Stimulated activated CD8-positive, alpha-beta memory T cell treated with anti-CD3 and anti-CD28 coated beads, Interleukin-12 subunit alpha, Interleukin-12 subunit beta, amount 100 ng/mL, for 24 hours (primary cell): ENCODE results near the gene TMEM38A.
"Not testable (repeated sequence)": the region's sequence is repeated elsewhere in the genome, so short reads cannot be mapped to it uniquely, and the experiment has no call there.

Experiments
- DNase-seq: peaks from one replicate; pipeline ENCODE4 v3.0.0-alpha.2; 2020; ENCODE audit errors: extremely low read depth

The TMEM38A gene

GRCh38 chr19:16638666-16639065, 22.3 kb upstream of the TMEM38A start:
- DNase-seq = no peak

- no peak for DNase-seq
Measured at GRCh38 chr19:16640951-16641350, 20.0 kb upstream of the TMEM38A start.

DNA sequence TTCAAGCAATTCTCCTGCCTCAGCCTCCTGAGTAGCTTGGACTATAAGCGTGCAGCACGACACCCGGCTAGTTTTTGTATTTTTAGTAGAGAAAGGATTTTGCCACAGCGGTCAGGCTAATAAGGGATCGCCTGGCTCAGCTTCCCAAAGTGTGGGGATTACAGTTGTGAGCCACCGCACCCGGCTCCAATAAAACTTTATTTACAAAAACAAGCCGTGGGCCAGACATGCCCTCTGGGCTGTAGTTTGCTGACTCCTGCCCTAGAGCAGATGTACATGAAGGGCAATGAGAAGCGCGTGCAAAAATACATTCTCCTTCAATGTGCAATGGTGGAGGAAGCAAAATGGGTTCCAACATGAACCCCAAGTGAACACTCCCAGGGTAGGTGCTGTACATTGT, 19.2 kb upstream of the TMEM38A start:
- no peak for DNase-seq

- no peak for DNase-seq
Measured at GRCh38 chr19:16645140-16645539, 15.8 kb upstream of the TMEM38A start.

GRCh38 chr19:16649734-16650133, 11.2 kb upstream of the TMEM38A start:
- no peak for DNase-seq

DNA sequence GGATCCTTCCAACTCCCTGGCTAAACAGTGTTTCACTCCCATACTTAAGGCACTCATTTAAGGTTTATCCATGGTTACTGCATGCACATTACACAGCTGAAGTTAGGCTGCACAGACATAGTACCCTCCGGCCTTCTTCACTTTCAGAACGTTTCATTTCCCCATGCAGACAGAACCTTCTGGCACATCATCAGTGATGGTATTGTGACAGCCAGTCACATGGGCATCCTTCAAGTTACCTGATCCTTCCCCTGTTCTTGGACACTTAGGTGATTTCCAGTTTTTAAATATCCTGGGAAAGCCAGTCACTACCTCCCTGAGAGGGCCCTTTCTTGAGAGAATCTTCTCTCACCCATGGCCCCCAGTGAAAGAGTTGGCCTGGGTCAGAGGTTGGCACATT, 10.1 kb upstream of the TMEM38A start:
- DNase-seq = no peak

DNA sequence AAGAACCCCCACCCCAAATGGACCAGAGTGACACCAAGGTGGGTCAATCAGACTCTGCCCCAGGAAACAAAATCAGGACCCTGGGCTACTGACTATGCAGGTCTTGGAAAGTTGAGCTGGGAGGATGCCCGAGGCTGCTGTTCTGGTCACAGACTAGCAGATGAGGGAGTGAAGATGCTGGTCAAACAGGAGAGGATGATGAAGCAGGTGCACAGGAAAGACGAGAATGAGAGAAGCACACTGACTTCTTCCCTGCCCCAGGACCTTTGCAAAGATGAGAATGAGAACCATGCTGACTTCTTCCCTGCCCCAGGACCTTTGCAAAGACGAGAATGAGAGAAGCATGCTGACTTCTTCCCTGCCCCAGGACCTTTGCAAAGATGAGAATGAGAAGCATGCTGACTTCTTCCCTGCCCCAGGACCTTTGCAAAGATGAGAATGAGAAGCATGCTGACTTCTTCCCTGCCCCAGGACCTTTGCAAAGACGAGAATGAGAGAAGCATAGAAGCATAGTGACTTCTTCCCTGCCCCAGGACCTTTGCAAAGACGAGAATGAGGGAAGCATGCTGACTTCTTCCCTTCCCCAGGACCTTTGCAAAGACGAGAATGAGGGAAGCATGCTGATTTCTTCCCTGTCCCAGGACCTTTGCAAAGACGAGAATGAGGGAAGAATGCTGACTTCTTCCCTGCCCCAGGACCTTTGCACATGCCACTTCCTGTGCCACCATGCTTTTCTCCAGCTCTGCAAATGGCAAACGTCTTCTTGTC, 9.3 kb upstream of the TMEM38A start:
- not testable (repeated sequence) for DNase-seq

GRCh38 chr19:16652854-16653253, 8.1 kb upstream of the TMEM38A start:
- DNase-seq = no peak

DNA sequence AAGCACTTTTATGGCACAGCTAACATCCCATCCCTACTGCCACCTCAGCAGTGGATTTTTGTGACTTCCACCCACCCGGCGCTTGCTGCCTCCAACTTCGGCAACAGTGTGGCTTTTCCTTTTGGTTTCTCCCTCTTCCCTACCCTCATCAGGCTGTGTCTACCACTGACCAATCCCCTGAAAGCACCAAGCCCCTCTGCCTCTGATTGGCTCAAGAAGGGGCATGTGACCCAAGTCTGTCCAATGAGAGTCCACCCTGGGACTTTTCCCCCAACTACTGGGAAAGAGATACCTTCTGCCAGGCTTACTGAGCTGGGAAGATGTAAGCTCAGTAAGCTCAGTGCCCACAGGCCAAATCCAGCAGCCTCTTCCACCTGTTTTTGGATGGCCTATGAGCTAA, 6.8 kb upstream of the TMEM38A start:
- DNase-seq = no peak

DNA sequence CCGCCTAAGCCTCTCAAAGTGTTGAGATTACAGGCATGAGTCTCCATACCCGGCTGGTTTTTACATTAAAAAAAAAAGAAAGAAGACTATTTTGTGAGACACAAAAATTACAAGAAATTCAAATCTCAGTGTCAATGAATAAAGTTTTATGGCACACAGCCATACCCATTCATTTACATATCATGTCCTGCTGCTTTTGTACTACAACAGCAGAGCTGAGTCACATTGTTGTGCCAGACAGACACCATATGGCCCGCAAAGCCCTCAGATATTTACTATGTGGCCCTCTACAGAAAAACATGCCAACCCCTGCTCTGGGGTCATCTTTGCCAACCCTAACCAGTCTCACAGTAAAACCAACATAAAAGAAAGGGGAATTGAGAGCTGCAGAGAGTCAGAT, 6.3 kb upstream of the TMEM38A start:
- DNase-seq = no peak

DNA sequence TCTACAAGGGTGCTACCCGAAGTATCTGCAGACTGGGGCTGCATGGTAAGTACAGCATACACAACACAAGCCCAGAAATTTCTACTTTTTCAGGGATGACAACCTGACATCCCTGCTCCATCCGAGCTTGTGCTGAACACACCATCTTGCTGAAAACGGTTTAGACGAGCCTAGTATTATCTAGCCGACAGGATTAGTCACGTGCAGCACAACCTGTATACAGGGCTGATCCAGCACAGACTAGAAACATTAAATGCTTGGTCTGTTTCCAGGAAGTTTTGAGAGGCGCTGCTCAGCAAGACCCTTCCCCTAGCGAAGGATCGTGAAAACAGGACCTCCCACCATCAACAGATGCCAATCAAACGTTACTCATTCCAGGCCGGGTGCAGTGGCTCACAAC, 5.2 kb upstream of the TMEM38A start:
- no peak for DNase-seq

DNA sequence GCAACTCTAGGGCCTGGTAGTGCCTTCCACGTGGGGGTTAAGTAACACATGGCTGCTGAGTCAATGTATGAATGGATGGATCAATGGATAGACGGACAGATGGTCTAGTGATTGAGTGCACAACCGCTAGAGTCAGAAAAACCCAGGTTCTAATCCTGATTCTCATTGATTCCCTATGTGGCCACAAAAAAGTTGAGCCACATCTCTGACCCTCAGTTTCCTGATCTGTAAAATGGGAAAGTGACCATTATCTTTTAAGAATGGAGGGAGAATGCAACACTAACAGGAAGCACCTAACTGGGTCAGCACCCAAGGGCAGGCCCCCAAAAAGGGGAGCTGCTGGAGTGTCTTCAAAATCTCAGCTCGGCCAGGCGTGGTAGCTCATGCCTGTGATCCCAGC, 3.6 kb upstream of the TMEM38A start:
- DNase-seq = no peak

DNA sequence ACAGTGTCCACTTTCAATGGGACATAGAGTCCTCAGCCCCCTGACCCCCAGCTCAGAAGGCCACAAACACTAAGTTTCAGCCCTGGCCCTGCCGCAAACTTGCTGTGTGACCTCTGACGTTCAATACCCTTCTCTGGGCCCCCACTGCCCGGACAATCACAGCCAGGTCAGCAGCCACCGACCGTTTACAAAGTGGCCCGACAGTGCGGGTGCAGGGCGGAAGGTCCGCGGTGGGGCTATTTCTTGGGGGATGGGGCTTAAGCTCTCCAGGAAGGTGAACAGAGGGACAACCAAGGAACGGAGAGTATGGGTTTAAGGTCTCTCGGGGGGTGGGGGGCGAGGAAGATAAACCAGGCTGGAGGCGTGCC, 1.5 kb upstream of the TMEM38A start:
- DNase-seq = no peak

DNA sequence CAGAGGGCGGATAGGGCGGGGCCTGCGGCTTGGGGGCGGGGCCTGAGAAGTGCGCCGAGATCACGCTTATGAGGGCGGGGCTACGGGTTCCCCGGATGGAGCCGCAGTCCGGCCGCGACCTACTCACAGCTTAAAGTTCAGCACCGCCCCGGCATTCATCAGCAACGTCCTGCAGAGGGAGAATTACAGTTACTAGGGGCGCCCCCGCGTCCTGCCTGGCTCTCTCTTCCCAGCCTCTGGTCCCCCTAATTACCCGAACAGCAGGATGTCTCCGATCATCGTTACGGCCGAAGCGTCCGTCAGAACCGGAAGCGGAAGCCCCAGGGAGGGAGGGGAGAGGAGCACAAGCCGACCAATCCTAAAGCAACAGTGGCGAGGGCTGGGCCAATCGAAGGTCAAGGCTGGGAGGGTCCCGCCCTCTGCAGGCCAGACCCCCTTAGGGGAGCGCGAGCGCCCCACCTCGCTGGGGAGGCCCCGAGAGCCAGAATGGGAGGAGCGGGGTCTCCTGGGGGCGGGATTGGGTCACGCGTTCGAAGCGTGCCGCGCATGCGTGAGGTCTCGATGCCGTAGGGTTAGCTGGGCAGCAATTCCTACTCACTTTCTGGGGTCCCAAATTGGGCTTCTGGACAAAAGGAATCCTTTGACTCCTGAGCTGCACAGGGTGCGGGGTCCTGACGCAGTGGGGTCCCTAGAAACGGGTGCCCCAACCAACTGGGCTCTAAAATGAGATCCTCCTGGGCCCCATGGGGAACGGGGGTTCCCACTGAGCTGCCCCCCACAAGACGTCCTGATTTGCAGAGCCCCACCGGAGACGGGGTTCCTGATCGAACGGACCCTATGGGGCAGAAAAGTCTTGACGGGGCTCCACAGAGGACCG, 869 bp upstream of the TMEM38A start, which contains the start of gene SMIM7:
Gene SMIM7 (minus strand): TSS at position 313 of the 877 bp plus-strand sequence. CDS start 34 bp downstream, at position 279.
- peak; percentile 95 for DNase-seq

GRCh38 chr19:16661480-16662034, 618 bp downstream of the TMEM38A start:
- no peak for DNase-seq

- DNase-seq = no peak
Measured at GRCh38 chr19:16668176-16668575, 7.2 kb downstream of the TMEM38A start.

GRCh38 chr19:16668702-16669101, 7.8 kb downstream of the TMEM38A start:
- DNase-seq = not testable (repeated sequence)

DNA sequence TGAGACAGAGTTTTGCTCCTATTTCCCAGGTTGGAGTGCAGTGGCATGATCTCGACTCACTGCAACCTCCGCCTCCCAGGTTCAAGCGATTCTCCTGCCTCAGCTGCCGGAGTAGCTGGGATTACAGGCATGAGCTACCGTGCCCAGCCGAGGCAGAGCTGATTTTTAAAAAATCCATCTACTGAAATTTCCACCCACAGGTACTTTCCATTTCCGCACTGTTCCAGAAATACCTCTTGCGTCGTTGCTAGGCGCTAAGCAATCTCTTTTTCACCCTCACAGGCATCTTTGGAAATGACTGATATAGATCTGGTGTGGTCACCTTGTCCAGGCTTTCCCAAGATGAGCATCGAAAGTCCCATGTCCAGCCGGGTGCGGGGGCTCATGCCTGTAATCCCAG, 9.4 kb downstream of the TMEM38A start:
- no peak for DNase-seq

- DNase-seq = no peak
Measured at GRCh38 chr19:16671652-16672274, 10.8 kb downstream of the TMEM38A start.

DNA sequence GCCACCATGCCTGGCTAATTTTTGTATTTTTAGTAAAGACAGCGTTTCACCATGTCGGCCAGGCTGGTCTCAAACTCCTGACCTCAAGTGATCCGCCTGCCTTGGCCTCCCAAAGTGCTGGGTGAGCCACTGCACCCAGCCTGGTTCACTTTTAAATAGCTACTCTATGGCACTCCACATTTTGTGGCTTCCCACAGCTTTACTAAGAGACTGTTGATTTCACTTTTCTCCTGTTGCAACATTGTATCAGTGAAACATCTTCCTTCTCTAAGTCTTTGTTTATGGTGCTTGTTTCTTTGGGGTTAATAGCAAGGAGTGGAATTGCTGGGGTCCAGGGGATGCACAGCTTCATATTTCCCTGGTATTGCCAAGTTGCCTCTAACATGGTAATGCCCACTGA, 12.3 kb downstream of the TMEM38A start:
- DNase-seq = no peak

- DNase-seq = not testable (repeated sequence)
Measured at GRCh38 chr19:16673839-16674238, 12.9 kb downstream of the TMEM38A start.

DNA sequence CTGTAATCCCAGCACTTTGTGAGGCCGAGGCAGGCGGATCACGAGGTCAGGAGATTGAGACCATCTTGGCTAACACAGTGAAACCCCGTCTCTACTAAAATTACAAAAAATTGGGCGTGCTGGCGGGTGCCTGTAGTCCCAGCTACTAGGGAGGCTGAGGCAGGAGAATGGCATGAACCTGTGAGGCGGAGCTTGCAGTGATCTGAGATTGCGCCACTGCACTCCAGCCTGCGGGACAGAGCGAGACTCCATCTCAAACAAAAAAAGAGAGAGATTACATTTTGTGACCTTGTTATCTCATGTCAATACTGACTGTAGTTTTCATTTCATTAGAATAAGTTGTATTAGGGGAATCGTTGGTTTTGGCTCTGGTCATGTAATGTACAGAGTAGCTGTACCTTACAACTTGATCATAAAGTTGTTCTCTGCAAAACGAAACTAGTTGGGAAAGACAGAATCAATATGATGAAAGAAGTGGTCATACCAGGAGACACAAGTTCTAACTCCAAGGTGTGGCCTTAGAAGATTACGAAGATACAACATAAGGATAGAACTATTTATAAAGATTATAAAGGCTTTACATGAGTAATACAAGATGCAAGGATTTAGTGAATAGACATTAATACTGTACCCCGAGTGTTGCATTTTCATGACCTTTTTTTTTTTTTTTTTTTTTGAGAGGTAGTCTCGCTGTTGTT, 15.3 kb downstream of the TMEM38A start:
- no peak for DNase-seq
